HFF-Myc (cell line): ENCODE results near the gene MLLT10.

Experiments
- DNase-seq: peaks from one replicate; pipeline ENCODE4 v3.0.0-alpha.2; 2011; ENCODE audit warnings: low read depth; ENCODE audit errors: extremely low read depth
- H3K4me3 ChIP-seq: replicated peaks from 2 replicates; pipeline ENCODE4 v1.5.1; 2011; ENCODE audit warnings: low read depth, mild to moderate bottlenecking, control low read depth, low read length
- TF ChIP-seq, protein P1 (sequence below): IDR thresholded peaks from 2 replicates; pipeline ENCODE4 v1.5.1; 2012; ENCODE audit warnings: mild to moderate bottlenecking, low read depth, low read length, control low read depth; ENCODE audit errors: missing control alignments

The MLLT10 gene

GRCh38 chr10:21501731-21502347 is 32.2 kb upstream of the MLLT10 start:
- DNase-seq, result no peak
- TF ChIP-seq, protein P1, sequence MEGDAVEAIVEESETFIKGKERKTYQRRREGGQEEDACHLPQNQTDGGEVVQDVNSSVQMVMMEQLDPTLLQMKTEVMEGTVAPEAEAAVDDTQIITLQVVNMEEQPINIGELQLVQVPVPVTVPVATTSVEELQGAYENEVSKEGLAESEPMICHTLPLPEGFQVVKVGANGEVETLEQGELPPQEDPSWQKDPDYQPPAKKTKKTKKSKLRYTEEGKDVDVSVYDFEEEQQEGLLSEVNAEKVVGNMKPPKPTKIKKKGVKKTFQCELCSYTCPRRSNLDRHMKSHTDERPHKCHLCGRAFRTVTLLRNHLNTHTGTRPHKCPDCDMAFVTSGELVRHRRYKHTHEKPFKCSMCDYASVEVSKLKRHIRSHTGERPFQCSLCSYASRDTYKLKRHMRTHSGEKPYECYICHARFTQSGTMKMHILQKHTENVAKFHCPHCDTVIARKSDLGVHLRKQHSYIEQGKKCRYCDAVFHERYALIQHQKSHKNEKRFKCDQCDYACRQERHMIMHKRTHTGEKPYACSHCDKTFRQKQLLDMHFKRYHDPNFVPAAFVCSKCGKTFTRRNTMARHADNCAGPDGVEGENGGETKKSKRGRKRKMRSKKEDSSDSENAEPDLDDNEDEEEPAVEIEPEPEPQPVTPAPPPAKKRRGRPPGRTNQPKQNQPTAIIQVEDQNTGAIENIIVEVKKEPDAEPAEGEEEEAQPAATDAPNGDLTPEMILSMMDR, result no peak
- no peak overlapping the region for H3K4me3 ChIP-seq

- no peak for DNase-seq
- TF ChIP-seq, protein P1, result no peak
- no peak overlapping the region for H3K4me3 ChIP-seq
Observed at GRCh38 chr10:21502348-21502740, 31.7 kb upstream of the MLLT10 start.

- TF ChIP-seq, protein P1, result no peak
- no peak overlapping the region for H3K4me3 ChIP-seq
- no peak for DNase-seq
Observed at GRCh38 chr10:21503542-21503941, 30.5 kb upstream of the MLLT10 start.

DNA sequence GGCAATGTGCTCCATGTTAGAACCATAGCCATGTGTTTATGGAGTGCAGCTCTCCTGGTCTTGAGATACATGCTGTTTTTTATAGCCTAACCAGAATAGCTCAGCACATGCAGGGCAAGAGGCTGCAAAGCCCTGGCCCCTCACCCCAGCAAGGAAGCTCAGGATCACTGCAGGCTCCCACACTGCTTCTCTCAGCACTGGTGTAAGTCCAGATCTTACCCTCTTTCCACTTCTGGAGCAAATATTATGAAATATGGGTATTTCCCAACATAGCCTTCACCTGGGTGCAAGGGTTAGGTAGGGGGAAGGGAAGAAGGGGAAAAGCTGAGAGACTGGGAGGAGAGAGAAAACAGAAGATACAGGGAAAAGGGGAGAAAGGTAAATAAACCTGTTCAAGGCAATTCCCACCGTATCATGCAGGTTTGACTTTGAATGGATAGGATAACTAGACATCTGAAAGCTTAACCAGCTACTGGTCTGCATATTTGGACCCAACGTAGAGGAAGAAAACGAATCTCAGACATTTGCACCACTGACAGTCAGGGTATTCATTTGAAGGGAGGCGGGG is 28.2 kb upstream of the MLLT10 start:
- TF ChIP-seq, protein P1, result no peak
- DNase-seq, result no peak
- no peak overlapping the region for H3K4me3 ChIP-seq

DNA sequence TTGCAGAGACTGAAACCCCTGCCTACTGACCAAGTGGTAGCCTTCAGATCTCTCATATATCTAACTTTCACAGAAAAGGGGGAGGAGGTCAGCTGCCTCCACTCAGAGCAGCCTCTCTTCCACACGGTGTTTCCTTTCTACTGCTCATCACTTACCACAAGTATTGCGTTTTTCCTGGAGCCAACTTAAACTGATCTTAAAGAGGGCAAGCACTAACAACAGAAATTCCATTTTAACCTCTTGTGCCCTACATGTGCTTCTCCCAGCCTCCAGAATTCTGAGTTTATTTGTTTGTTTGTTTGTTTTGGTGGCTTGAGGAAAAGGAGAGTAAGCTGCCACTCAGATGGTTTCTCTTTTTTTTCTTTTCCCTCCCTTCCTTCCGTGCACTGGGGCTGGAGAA is 27.7 kb upstream of the MLLT10 start:
- DNase-seq, result no peak
- TF ChIP-seq, protein P1, result no peak
- no peak overlapping the region for H3K4me3 ChIP-seq

GRCh38 chr10:21507150-21507549 is 26.9 kb upstream of the MLLT10 start:
- DNase-seq, result no peak
- TF ChIP-seq, protein P1, result no peak
- no peak overlapping the region for H3K4me3 ChIP-seq
